ENCODE measurements around the gene TTC34.

Gene TTC34

GRCh38 chr1:2639203-2639602, 162.3 kb downstream of the TTC34 start:
- H3K27ac ChIP-seq (ENCODE audit: low read length): no peak overlapping the region
- no peaks in the 10 kb centered on the region for H4K20me1 ChIP-seq (ENCODE audit: insufficient read depth, low read length)
- H3K79me2 ChIP-seq (ENCODE audit: low read length): peaks cover 15% of the 10 kb centered on the region
- H3K9ac ChIP-seq (ENCODE audit: low read length): no peak overlapping the region
- TF ChIP-seq EZH2phosphoT487 (IDR thresholded peaks at IDR 0.05; ENCODE audit: low read depth) (no peak), CTCF (IDR thresholded peaks at IDR 0.05; ENCODE audit: low read depth, low read length) (no peak)
- H3K4me2 ChIP-seq (ENCODE audit: low read length): no peak overlapping the region
- H3K4me1 ChIP-seq (ENCODE audit: low read length): peaks cover 7% of the 10 kb centered on the region; the same call in 1 of the 2 replicates
- no peaks in the 10 kb centered on the region for H3K27me3 ChIP-seq (ENCODE audit: low read depth, low read length)
- H2AFZ ChIP-seq (ENCODE audit: low read depth, low read length): no peak overlapping the region
- no peaks in the 10 kb centered on the region for H3K36me3 ChIP-seq (replicated peaks; ENCODE audit: low read depth, low read length)
- peaks cover 11% of the 10 kb centered on the region; the same call in 1 of the 2 replicates for H3K9me3 ChIP-seq (ENCODE audit: insufficient read depth, low read length)
- H3K4me3 ChIP-seq (ENCODE audit: low read length): no peak overlapping the region

- no peaks in the 10 kb centered on the region for H3K27me3 ChIP-seq (ENCODE audit: low read depth, low read length)
- no peak overlapping the region for H3K4me3 ChIP-seq (ENCODE audit: low read length)
- H2AFZ ChIP-seq (ENCODE audit: low read depth, low read length): no peak overlapping the region
- H3K27ac ChIP-seq (ENCODE audit: low read length): no peak overlapping the region
- H3K9ac ChIP-seq (ENCODE audit: low read length): no peak overlapping the region
- H4K20me1 ChIP-seq (ENCODE audit: insufficient read depth, low read length): no peaks in the 10 kb centered on the region
- TF ChIP-seq EZH2phosphoT487 (IDR thresholded peaks at IDR 0.05; ENCODE audit: low read depth) (no peak), CTCF (IDR thresholded peaks at IDR 0.05; ENCODE audit: low read depth, low read length) (no peak)
- H3K79me2 ChIP-seq (ENCODE audit: low read length): peaks cover 15% of the 10 kb centered on the region
- H3K36me3 ChIP-seq (replicated peaks; ENCODE audit: low read depth, low read length): no peaks in the 10 kb centered on the region
- H3K9me3 ChIP-seq (ENCODE audit: insufficient read depth, low read length): peaks cover 11% of the 10 kb centered on the region; the same call in 1 of the 2 replicates
- no peak overlapping the region for H3K4me2 ChIP-seq (ENCODE audit: low read length)
- H3K4me1 ChIP-seq (ENCODE audit: low read length): peaks cover 7% of the 10 kb centered on the region; the same call in 1 of the 2 replicates
These were observed 162.9 kb downstream of the TTC34 start for GRCh38 chr1:2638466-2639115.

- Histone ChIP-seq H3K9me3 (ENCODE audit: insufficient read depth, low read length) (peaks cover 11% of the 10 kb centered on the region; the same call in 1 of the 2 replicates), H4K20me1 (ENCODE audit: insufficient read depth, low read length) (no peaks in the 10 kb centered on the region), H3K27me3 (ENCODE audit: low read depth, low read length) (no peaks in the 10 kb centered on the region), H2AFZ (ENCODE audit: low read depth, low read length) (no peak overlapping the region), H3K4me1 (ENCODE audit: low read length) (peaks cover 7% of the 10 kb centered on the region; the same call in 1 of the 2 replicates), H3K36me3 (replicated peaks; ENCODE audit: low read depth, low read length) (no peaks in the 10 kb centered on the region), H3K9ac (ENCODE audit: low read length) (no peak overlapping the region), H3K27ac (ENCODE audit: low read length) (no peak overlapping the region), H3K4me2 (ENCODE audit: low read length) (no peak overlapping the region), H3K79me2 (ENCODE audit: low read length) (peaks cover 13% of the 10 kb centered on the region), H3K4me3 (ENCODE audit: low read length) (no peak overlapping the region)
- no peak for TF ChIP-seq EZH2phosphoT487 (IDR thresholded peaks at IDR 0.05; ENCODE audit: low read depth)
- no peak for TF ChIP-seq CTCF (IDR thresholded peaks at IDR 0.05; ENCODE audit: low read depth, low read length)
These were observed 163.9 kb downstream of the TTC34 start for GRCh38 chr1:2637442-2638145.

GRCh38 chr1:2636733-2637132, 164.8 kb downstream of the TTC34 start:
- no peak for TF ChIP-seq EZH2phosphoT487 (IDR thresholded peaks at IDR 0.05; ENCODE audit: low read depth)
- no peak for TF ChIP-seq CTCF (IDR thresholded peaks at IDR 0.05; ENCODE audit: low read depth, low read length)
- H3K79me2 ChIP-seq (ENCODE audit: low read length): peaks cover 4% of the 10 kb centered on the region
- H2AFZ ChIP-seq (ENCODE audit: low read depth, low read length): no peak overlapping the region
- no peaks in the 10 kb centered on the region for H3K36me3 ChIP-seq (replicated peaks; ENCODE audit: low read depth, low read length)
- H4K20me1 ChIP-seq (ENCODE audit: insufficient read depth, low read length): no peaks in the 10 kb centered on the region
- no peak overlapping the region for H3K4me3 ChIP-seq (ENCODE audit: low read length)
- H3K4me2 ChIP-seq (ENCODE audit: low read length): no peak overlapping the region
- H3K27me3 ChIP-seq (ENCODE audit: low read depth, low read length): no peaks in the 10 kb centered on the region
- peaks cover 3% of the 10 kb centered on the region; the same call in 1 of the 2 replicates for H3K4me1 ChIP-seq (ENCODE audit: low read length)
- H3K27ac ChIP-seq (ENCODE audit: low read length): no peak overlapping the region
- no peak overlapping the region for H3K9ac ChIP-seq (ENCODE audit: low read length)
- peaks cover 11% of the 10 kb centered on the region; the same call in 1 of the 2 replicates for H3K9me3 ChIP-seq (ENCODE audit: insufficient read depth, low read length)
